GM13977 (cell line): ENCODE data around the gene C12orf57.

Experiments
- DNase-seq: peaks from one replicate; pipeline ENCODE4 v3.0.0; 2012; ENCODE audit warnings: low spot score
- CTCF ChIP-seq: IDR thresholded peaks from 2 replicates; pipeline ENCODE4 v1.5.1; 2012; ENCODE audit warnings: mild to moderate bottlenecking, control low read depth; ENCODE audit not compliant: insufficient read depth; ENCODE audit errors: extremely low read depth, missing control alignments
- in situ Hi-C: fragments of 300-500 bp; cut with MboI; formaldehyde crosslinking; loops from one replicate; pipeline ENCODE4 v1.12.0; 2022; ENCODE audit warnings: low sequenced_read_pairs, low pct_unique_long_range_greater_than_20kb, mixed read lengths, inconsistent platforms; ENCODE audit not compliant: unreplicated experiment

C12orf57 gene

GRCh38 chr12:6943722-6944380 is at the start of gene C12orf57, which contains the start of gene RNU7-1:
TSS of gene C12orf57 (plus strand) at chr12:6944022. CDS start at chr12:6944122, 100 bp downstream.
TSS of gene RNU7-1 (plus strand) at chr12:6943816.
- no peak for TF ChIP-seq CTCF
- in situ Hi-C loops, result loop anchor here (25.0 kb wide), 1 partner anchor 168 kb away; the partner anchor contains the start of gene C1RL
- peak; percentile 79 for DNase-seq

GRCh38 chr12:6894321-6894720 is 49.5 kb upstream of the C12orf57 start:
- no peak for DNase-seq
- no peak for TF ChIP-seq CTCF
- in situ Hi-C loops, result no loop called here

- no peak for TF ChIP-seq CTCF
- in situ Hi-C loops, result no loop called here
- DNase-seq, result no peak
Measured at GRCh38 chr12:6896846-6897435, 46.9 kb upstream of the C12orf57 start.

- in situ Hi-C loops, result no loop called here
- no peak for TF ChIP-seq CTCF
- DNase-seq, result no peak
Measured at GRCh38 chr12:6899427-6899826, 44.4 kb upstream of the C12orf57 start.

- in situ Hi-C loops, result no loop called here
- TF ChIP-seq CTCF, result no peak
- DNase-seq, result no peak
Measured at GRCh38 chr12:6899837-6900519, 43.8 kb upstream of the C12orf57 start.

GRCh38 chr12:6902448-6902847 is 41.4 kb upstream of the C12orf57 start:
- no peak for DNase-seq
- no peak for TF ChIP-seq CTCF
- in situ Hi-C loops, result no loop called here
